GM19238 (cell line): Measurements from ENCODE around the gene CRTAP.
A peak's percentile ranks its signal among the peaks of the same experiment; 100 is the strongest.
"Not testable (repeated sequence)": the region's sequence is repeated elsewhere in the genome, so short reads cannot be mapped to it uniquely, and the experiment has no call there.

ENCODE experiments used
- DNase-seq: peaks from one replicate; pipeline ENCODE4 v3.0.0; 2011; ENCODE audit warnings: low spot score; ENCODE audit not compliant: insufficient read length

CRTAP gene

GRCh38 chr3:33113772-33114621, at the start of gene CRTAP:
Gene CRTAP (plus strand): TSS chr3:33114014. CDS start chr3:33114078, 64 bp downstream.
- DNase-seq, result peak; percentile 69

- DNase-seq, result no peak
These were observed 48.9 kb upstream of the CRTAP start for GRCh38 chr3:33064929-33065328.

- no peak for DNase-seq
These were observed 46.3 kb upstream of the CRTAP start for GRCh38 chr3:33067484-33067883.

DNA sequence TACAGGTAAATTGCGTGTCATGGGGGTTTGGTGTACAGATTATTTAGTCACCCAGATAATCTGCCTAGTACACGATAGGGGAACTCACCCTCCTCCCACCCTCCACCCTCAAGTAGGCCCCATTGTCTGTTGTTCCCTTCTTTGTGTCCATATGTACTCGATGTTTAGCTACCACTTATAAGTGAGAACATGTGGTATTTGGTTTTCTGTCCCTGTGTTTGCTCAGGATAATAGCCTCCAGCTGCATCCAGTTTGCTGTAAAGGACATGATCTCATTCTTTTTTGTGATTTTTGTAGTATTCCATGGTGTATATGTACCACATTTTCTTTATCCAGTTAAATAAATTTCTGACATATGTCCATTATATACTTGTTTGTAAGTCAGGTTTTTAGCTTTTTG, 44.0 kb upstream of the CRTAP start:
- DNase-seq, result not testable (repeated sequence)

GRCh38 chr3:33071181-33071580, 42.6 kb upstream of the CRTAP start:
- DNase-seq, result no peak

DNA sequence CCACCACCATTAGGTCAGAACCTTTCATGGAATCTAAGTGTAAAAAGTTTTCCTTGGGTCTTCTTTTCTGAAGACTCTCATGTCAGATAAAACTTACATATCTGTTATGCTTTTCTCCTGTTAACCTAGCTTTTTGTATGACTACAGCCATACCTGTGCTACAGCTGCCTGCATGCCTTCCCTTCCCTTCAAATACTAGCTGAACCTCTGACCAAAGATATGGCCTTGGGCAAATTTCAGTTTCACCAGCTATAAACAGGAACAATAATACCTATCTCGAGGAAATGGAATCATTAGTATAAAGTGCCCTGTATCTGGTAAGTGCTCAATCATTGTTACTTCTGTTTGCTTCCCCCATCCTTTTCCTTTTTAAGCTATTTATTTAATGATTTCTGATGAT, 41.9 kb upstream of the CRTAP start:
- no peak for DNase-seq

GRCh38 chr3:33074217-33075067, 39.4 kb upstream of the CRTAP start:
- peak; percentile 78 for DNase-seq

DNA sequence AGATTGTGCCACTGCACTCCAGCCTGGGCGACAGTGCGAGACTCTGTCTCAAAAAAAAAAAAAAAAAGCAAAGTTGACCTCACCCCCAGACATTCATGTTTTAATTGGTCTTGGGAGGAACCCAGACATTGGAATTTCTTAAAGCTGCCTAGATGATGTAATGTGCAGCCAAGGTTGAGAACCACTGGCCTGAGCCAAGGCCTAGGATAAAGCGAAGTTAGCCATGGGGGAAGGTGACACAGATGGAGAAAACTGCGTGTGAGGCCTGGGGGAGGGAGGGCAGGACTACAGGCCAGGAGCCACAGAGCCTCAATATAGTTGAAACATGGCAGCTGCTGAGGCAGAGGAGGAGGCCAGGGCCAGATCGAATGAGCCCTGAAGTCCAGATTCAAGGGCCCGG, 37.8 kb upstream of the CRTAP start:
- DNase-seq, result no peak

GRCh38 chr3:33076952-33077351, 36.9 kb upstream of the CRTAP start:
- no peak for DNase-seq

DNA sequence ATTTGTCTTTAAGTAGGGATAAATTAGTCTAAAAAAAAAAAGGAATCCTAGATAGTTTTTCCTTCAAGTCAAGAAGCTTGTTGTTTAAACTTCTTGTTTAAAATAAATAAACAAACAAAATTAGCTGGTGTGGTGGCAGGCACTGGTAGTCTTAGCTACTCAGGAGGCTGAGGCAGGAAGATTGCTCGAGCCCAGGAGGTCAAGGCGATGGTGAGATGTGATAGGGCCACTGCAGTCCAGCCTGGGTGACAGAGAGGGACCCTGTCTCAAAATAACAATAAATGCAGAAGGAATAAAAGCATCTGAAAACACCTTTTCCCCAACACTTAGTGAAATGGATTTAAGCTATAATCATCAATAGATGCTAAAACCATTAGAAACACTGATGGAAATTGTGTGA, 35.8 kb upstream of the CRTAP start:
- DNase-seq, result no peak

DNA sequence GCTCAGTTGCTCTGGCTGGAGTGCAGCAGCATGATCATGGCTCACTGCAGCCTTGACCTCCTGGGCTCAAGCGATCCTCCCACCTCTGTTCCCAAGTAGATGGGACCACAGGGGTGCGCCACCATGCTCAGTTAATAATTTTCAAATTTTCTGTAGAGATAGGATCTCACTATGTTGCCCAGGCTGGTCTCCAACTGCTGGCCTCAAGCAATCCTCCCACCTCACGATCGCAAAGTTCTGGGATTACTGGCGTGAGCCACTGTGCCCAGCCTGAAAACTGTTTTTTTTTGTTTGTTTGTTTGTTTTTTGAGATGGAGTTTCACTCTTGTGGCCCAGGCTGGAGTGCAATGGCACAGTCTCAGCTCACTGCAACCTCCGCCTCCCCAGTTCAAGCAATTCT, 34.0 kb upstream of the CRTAP start:
- not testable (repeated sequence) for DNase-seq

- no peak for DNase-seq
These were observed 32.0 kb upstream of the CRTAP start for GRCh38 chr3:33081812-33082211.

DNA sequence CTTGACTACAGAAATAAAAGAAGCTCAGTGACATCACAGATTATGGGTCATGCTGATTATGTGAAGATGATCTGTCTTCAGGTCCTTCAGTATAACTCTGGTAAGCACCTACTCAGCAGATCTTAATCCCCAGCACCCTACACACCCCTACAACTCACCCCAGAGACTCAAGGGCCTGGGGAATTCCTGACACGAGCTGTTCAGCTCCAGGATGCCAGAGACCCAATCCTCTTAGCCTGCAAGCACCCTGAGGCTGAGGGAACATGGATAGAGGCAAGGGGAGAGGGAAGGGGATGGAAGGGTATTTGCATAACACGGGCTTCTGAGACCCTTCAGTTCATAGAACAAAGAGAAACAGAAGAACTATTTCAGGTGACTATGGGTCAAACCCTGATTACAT, 29.9 kb upstream of the CRTAP start:
- DNase-seq, result no peak

- DNase-seq, result no peak
These were observed 25.1 kb upstream of the CRTAP start for GRCh38 chr3:33088691-33089090.

DNA sequence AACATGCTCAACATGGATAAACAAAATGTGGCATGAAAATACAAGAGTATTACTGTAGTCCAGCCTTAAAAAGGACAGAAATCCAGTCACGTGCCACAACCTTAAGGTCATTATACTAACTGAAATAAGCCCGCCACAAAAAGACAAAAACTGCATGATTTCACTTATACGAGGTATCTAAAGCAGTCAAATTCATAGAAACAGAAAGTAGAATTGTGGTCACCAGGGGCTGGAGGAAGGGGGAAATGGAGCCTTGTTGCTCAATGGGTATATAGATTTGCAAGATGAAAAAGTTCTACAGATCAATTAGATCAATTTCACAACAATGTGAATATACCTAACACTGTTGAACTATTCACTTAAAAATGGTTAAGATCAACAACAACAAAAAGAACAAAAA, 24.3 kb upstream of the CRTAP start:
- no peak for DNase-seq

- DNase-seq, result no peak
These were observed 22.1 kb upstream of the CRTAP start for GRCh38 chr3:33091746-33092145.

GRCh38 chr3:33092496-33093254, 21.1 kb upstream of the CRTAP start:
- DNase-seq, result no peak

DNA sequence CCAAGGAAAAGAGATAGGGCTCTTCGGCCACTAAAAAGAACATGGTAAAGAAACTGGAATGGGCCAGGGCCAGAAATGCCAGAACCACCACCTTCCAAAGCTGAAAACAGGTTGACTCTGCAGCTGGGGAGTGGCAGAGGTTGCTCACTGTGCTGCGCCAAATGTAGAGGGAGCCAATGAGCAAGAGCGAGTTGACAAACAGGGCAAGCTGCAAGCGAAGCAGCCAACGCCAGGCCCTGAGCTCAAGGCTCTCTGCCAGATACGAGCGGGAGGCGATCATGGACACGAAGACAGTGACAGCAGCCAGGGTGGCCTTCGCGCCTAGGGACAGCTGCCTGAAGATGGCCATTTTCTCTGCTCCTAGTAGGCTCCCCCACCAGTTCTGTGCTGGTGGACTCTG, 20.0 kb upstream of the CRTAP start:
- no peak for DNase-seq

- no peak for DNase-seq
These were observed 18.4 kb upstream of the CRTAP start for GRCh38 chr3:33095436-33095835.

DNA sequence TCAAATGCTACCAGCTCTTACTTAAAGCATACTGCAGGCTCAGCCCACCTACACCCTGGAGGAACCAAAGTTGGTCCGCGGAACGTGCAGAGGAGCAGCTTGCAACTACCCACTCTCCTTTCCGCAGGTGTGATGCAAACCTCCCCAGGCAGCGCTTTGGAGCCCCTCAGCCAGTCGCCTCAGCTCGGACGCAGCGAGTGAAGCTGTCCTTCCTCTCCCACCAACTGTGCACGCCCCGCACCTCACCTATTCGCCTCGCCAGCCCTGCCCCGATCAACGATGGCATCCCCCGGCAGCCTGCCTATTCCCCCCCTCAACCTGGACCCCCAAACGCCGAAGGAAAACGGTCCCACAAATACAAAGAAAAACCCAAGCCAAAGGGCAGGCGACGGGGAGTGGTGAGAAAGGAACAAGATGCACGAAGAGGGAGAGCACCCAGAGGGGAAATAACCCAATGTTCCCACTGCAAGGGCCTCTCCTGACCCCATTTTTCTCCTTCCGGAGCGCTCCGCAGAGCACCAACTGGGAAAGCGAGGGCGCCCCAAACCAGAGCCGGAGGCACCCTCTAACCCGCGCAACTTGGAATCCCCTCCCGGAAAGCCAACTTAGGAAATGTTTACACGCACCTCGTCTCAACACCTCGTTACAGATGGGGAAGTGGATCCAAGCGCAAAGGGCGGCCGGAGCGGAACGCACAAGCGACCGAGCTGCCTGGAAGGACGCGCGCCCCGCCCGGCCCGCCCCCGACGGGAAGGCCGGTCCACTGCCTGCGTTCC, 17.5 kb upstream of the CRTAP start:
- peak; percentile 42 for DNase-seq

DNA sequence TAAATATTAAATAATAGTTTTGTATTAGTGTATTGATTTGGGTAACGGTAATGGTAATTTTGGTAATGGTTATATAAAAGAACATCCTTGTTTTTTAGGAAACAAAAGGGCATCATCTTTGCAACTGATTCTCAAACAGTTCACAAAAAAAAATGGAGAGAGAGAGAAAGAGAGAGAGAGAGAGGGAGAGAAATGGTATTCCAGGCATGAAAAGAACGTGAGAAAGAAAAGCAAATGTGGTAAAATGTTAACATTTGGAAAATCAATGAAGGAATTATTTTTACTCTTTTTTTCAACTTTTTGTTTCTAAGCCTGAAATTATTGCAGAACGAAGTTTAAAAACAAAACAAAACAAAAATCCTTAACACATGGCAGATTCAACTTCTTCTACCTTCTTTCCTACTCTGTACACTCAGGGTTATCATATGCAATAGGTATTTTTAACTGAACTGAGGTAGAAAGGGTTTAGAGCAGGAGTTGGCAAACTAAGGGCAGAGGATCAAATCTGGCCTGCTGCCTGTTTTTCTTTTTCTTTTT, 14.6 kb upstream of the CRTAP start:
- DNase-seq, result no peak
